Right atrium auricular region (tissue), 2 donors: ENCODE measurements around the gene GLI3. TPM values are rescaled to one million over a fixed set of nuclear protein-coding genes. Genes with fewer than 3 reads are reported as not detected.

Experiments used
- DNase-seq: peaks from one replicate; pipeline ENCODE4 v3.0.0-alpha.2; 2019; ENCODE audit warnings: low spot score
- H3K27ac ChIP-seq, 2 donors: fragments of 200-600 bp; sonication (generic); 1 replicate in 1 of 2; 2 replicates in 1 of 2; pipeline ENCODE4 v1.5.1; 2016 to 2019
- H3K27me3 ChIP-seq, 2 donors: fragments of 200-600 bp; sonication (generic); one replicate each; pipeline versions ENCODE4 v1.5.1 to v1.6.0; 2017 to 2019
- H3K36me3 ChIP-seq: fragments of 200-600 bp; sonication (generic); one replicate; pipeline ENCODE4 v1.5.1; 2016
- H3K4me1 ChIP-seq, 2 donors: fragments of 200-600 bp; sonication (generic); one replicate each; pipeline versions ENCODE4 v1.5.1 to v1.6.0; 2017 to 2019
- H3K4me3 ChIP-seq, 2 donors: fragments of 200-600 bp; sonication (generic); 1 replicate in 1 of 2; 2 replicates in 1 of 2; pipeline ENCODE4 v1.5.1; 2017 to 2019; ENCODE audit warnings: mild to moderate bottlenecking in 1 of 2, moderate library complexity in 1 of 2
- H3K9me3 ChIP-seq, 2 donors: fragments of 200-600 bp; sonication (generic); one replicate each; pipeline ENCODE4 v1.5.1; 2019
- total RNA-seq, 2 donors: library from RNA; depleted of rRNA; stranded (reverse); fragments of >200 nt; gene quantifications; one replicate each; pipeline ENCODE4 v1.1.0, GENCODE V29; 2016
- TF ChIP-seq, protein P1 (sequence below), 2 donors: fragments of 200-600 bp; sonication (generic); IDR thresholded peaks; one replicate each; pipeline ENCODE4 v1.5.1; 2019; ENCODE audit warnings: antibody characterized with exemption in 2 of 2

GLI3 gene
- total RNA-seq, 2 donors from 2014 or later = 1.5 to 2.0 TPM

- Histone ChIP-seq H3K4me1 (no peaks in the 10 kb centered on the region), H3K9me3 (no peaks in the 10 kb centered on the region), H3K27me3 (no peaks in the 10 kb centered on the region), H3K4me3 (no peak overlapping the region), H3K27ac (no peak overlapping the region), H3K36me3 (no peaks in the 10 kb centered on the region)
- DNase-seq = no peak
- TF ChIP-seq, protein P1, sequence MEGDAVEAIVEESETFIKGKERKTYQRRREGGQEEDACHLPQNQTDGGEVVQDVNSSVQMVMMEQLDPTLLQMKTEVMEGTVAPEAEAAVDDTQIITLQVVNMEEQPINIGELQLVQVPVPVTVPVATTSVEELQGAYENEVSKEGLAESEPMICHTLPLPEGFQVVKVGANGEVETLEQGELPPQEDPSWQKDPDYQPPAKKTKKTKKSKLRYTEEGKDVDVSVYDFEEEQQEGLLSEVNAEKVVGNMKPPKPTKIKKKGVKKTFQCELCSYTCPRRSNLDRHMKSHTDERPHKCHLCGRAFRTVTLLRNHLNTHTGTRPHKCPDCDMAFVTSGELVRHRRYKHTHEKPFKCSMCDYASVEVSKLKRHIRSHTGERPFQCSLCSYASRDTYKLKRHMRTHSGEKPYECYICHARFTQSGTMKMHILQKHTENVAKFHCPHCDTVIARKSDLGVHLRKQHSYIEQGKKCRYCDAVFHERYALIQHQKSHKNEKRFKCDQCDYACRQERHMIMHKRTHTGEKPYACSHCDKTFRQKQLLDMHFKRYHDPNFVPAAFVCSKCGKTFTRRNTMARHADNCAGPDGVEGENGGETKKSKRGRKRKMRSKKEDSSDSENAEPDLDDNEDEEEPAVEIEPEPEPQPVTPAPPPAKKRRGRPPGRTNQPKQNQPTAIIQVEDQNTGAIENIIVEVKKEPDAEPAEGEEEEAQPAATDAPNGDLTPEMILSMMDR (IDR thresholded peaks at IDR 0.05) = no peak
These were observed 151.5 kb downstream of the GLI3 start for GRCh38 chr7:42085531-42085930.

- Histone ChIP-seq H3K36me3 (no peaks in the 10 kb centered on the region), H3K27ac (no peak overlapping the region), H3K9me3 (no peaks in the 10 kb centered on the region), H3K4me1 (no peaks in the 10 kb centered on the region), H3K27me3 (no peaks in the 10 kb centered on the region), H3K4me3 (no peak overlapping the region)
- no peak for DNase-seq
- TF ChIP-seq, protein P1 (IDR thresholded peaks at IDR 0.05) = no peak
These were observed 152.7 kb downstream of the GLI3 start for GRCh38 chr7:42084263-42084662.

GRCh38 chr7:42083284-42083683 lies 153.7 kb downstream of the GLI3 start:
- TF ChIP-seq, protein P1 (IDR thresholded peaks at IDR 0.05) = no peak
- H3K27ac ChIP-seq = no peak overlapping the region
- H3K36me3 ChIP-seq = no peaks in the 10 kb centered on the region
- no peaks in the 10 kb centered on the region for H3K9me3 ChIP-seq
- no peaks in the 10 kb centered on the region for H3K4me1 ChIP-seq
- DNase-seq = no peak
- H3K4me3 ChIP-seq = no peak overlapping the region
- H3K27me3 ChIP-seq = no peaks in the 10 kb centered on the region

- TF ChIP-seq, protein P1 (IDR thresholded peaks at IDR 0.05) = no peak
These were observed 154.9 kb downstream of the GLI3 start for GRCh38 chr7:42082144-42082543.

DNA sequence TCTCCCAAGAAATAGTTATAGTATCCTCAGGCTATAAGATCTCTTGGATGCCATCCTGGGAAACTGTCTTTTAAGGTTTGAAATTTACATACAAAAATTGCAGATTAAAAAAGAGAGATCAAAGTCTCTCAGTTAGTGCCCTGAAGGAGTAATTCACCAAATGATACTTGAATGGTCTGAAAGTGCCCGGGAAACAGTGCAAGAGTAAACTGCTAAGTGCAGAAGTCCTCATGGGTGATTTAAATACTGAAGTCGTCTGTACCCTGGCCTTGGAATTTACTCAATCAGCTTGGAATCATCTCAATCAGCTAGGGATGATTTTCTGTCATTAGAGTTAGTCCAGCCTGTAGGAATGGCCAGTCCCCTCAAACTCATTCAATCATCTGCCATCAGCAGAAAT lies 155.3 kb downstream of the GLI3 start:
- Histone ChIP-seq H3K4me3 (no peak overlapping the region), H3K9me3 (no peaks in the 10 kb centered on the region), H3K27ac (no peak overlapping the region), H3K4me1 (no peaks in the 10 kb centered on the region), H3K36me3 (no peaks in the 10 kb centered on the region), H3K27me3 (no peaks in the 10 kb centered on the region)
- TF ChIP-seq, protein P1 (IDR thresholded peaks at IDR 0.05) = no peak
- no peak for DNase-seq

More at GRCh38 chr7:42082144-42082543, 154.9 kb downstream of the GLI3 start:
- H3K27me3 ChIP-seq = no peaks in the 10 kb centered on the region
- no peaks in the 10 kb centered on the region for H3K4me1 ChIP-seq
- H3K27ac ChIP-seq = no peak overlapping the region
- no peak for DNase-seq
- H3K4me3 ChIP-seq = no peak overlapping the region
- H3K9me3 ChIP-seq = no peaks in the 10 kb centered on the region
- no peaks in the 10 kb centered on the region for H3K36me3 ChIP-seq

DNA sequence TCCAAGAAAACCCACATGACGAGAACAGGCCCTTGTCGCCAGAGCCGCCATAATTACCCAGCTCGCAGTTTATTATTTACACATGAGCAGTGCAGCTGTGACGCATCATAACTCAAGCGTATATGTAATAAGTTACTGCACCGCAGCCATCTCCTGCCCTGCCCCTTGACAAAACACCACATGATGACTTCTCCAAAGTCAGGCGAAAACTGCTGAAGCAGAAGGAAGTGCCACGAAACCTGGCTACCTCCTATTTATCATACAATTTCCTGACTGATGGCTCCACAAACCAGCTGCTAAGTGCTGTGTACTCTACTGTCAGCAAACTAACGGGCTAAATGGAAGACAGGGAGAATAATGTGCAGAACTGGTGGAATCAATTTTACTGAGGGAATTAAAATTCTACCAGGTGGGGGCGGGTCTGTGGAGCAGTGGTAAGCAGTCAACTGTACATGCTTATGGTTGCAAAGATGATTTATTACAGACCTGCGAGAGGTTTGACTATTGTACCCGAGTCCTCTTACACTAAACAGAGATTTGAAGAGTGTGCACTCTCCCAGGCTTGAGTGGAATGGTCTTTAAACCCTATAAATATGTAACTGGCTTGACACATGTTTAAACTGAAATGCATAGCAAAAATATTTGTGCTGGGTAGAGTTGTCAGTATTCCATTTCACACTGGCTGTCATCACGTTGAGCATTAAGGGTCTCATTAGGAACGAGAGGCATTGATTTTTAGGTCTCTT lies 156.0 kb downstream of the GLI3 start:
- Histone ChIP-seq H3K27me3 (no peaks in the 10 kb centered on the region), H3K27ac (no peak overlapping the region), H3K36me3 (no peaks in the 10 kb centered on the region), H3K4me1 (no peaks in the 10 kb centered on the region), H3K9me3 (no peaks in the 10 kb centered on the region), H3K4me3 (no peak overlapping the region)
- DNase-seq = no peak
- TF ChIP-seq, protein P1 (IDR thresholded peaks at IDR 0.05) = no peak
